ENCODE data around the gene RAB3B. TPM values are rescaled to one million over a fixed set of nuclear protein-coding genes. Genes with fewer than 3 reads are reported as not detected.
"Not testable (repeated sequence)": the region's sequence is repeated elsewhere in the genome, so short reads cannot be mapped to it uniquely, and the experiment has no call there.

Gene RAB3B
- total and polyA plus RNA-seq, 8 donors: 0.69 to 5.7 (median 1.6) TPM

GRCh38 chr1:52033190-52034049 is 42.9 kb upstream of the RAB3B start, which contains the start of gene KTI12:
Gene KTI12 (minus strand): TSS chr1:52033810. CDS start chr1:52033761, 49 bp downstream.
- WGBS, 2 donors: 2 to 3% methylated on average over 73 to 78 of the region's 78 CpGs
- ATAC-seq (peak; percentile 85 to 93 (median 90)), FAIRE-seq (no peak), DNase-seq (peak; percentile 80 to 91 (median 82))
- H3K36me3 ChIP-seq: no peaks in the 10 kb centered on the region
- no peak for TF ChIP-seq CTCF (IDR thresholded peaks at IDR 0.05)
- no peaks in the 10 kb centered on the region for H3K9me3 ChIP-seq
- peaks cover 22 to 32% (median 29%) of the 10 kb centered on the region in 3 donors for H3K4me1 ChIP-seq
- H3K27me3 ChIP-seq: no peaks in the 10 kb centered on the region
- intact Hi-C loops (cut with DNase I): no loop called here
- peak within 1 kb of the TSS; percentile 64 to 84 (median 80) for H3K27ac ChIP-seq
- H3K4me3 ChIP-seq: peak within 1 kb of the TSS; percentile 52 to 85 (median 70)

GRCh38 chr1:52032785-52033131 is 42.3 kb upstream of the RAB3B start:
- intact Hi-C loops (cut with DNase I): no loop called here
- Histone ChIP-seq H3K27me3 (no peaks in the 10 kb centered on the region), H3K4me1 (peaks cover 26 to 39% (median 34%) of the 10 kb centered on the region in 3 donors), H3K36me3 (no peaks in the 10 kb centered on the region), H3K27ac (peak overlapping the region; percentile 64 to 84 (median 80)), H3K4me3 (peak overlapping the region; percentile 52 to 85 (median 70)), H3K9me3 (no peaks in the 10 kb centered on the region)
- FAIRE-seq (no peak), DNase-seq (peak; percentile 12 to 66 (median 37)), ATAC-seq (peak; percentile 42 to 71 (median 56))
- no peak for TF ChIP-seq CTCF (IDR thresholded peaks at IDR 0.05)
- 1 to 2% methylated on average over 24 of the region's 24 CpGs for WGBS, 2 donors

- TF ChIP-seq CTCF (IDR thresholded peaks at IDR 0.05): no peak
- peak in 1 of 4 donors; percentile 1 for ATAC-seq
- Histone ChIP-seq H3K27me3 (no peaks in the 10 kb centered on the region), H3K27ac (peak overlapping the region in 3 of 4 donors; percentile 78 to 84 (median 82)), H3K36me3 (no peaks in the 10 kb centered on the region), H3K4me1 (peaks cover 28 to 44% (median 38%) of the 10 kb centered on the region in 3 donors), H3K9me3 (no peaks in the 10 kb centered on the region), H3K4me3 (peak overlapping the region; percentile 52 to 85 (median 70))
- no peak for FAIRE-seq
- intact Hi-C loops (cut with DNase I): no loop called here
- no peak for DNase-seq
- WGBS, 2 donors: 26 to 31% methylated on average over 5 of the region's 5 CpGs
Measured at GRCh38 chr1:52032124-52032784, 41.8 kb upstream of the RAB3B start.

- H3K27ac ChIP-seq: peak overlapping the region in 2 of 4 donors; percentile 62 to 69
- H3K36me3 ChIP-seq: peaks cover 0 to 16% (median 0%) of the 10 kb centered on the region in 3 donors
- H3K4me3 ChIP-seq; H3K9me3 ChIP-seq; FAIRE-seq; H3K27me3 ChIP-seq; DNase-seq; intact Hi-C loops (cut with DNase I): not testable (repeated sequence)
- peaks cover 28 to 45% (median 38%) of the 10 kb centered on the region in 3 donors for H3K4me1 ChIP-seq
- ATAC-seq: peak in 2 of 4 donors; percentile 26 to 29
- WGBS, 2 donors: 22 to 28% methylated on average over 5 of the region's 5 CpGs
Measured at GRCh38 chr1:52028839-52029238, 38.3 kb upstream of the RAB3B start.

- peaks cover 0 to 21% (median 0%) of the 10 kb centered on the region in 3 donors for H3K36me3 ChIP-seq
- no peaks in the 10 kb centered on the region for H3K27me3 ChIP-seq
- peak overlapping the region in 2 of 4 donors; percentile 62 to 69 for H3K27ac ChIP-seq
- WGBS, 2 donors: 8 to 11% methylated on average over 1 of the region's 1 CpG
- TF ChIP-seq CTCF (IDR thresholded peaks at IDR 0.05): no peak
- H3K9me3 ChIP-seq: no peaks in the 10 kb centered on the region
- intact Hi-C loops (cut with DNase I): no loop called here
- DNase-seq: no peak
- FAIRE-seq: no peak
- no peak overlapping the region for H3K4me3 ChIP-seq
- peaks cover 28 to 45% (median 38%) of the 10 kb centered on the region in 3 donors for H3K4me1 ChIP-seq
- peak; percentile 56 to 78 (median 76) for ATAC-seq
Measured at GRCh38 chr1:52028328-52028727, 37.8 kb upstream of the RAB3B start.
